Limb (tissue), 2 donors: ENCODE measurements around the gene POMT1.

ENCODE experiments used
- DNase-seq, 2 donors: peaks; one replicate each; pipeline ENCODE4 v3.0.0-alpha.2; 2016; ENCODE audit errors: extremely low spot score in 2 of 2

Gene POMT1

GRCh38 chr9:131554087-131554842, 51.5 kb downstream of the POMT1 start:
- DNase-seq: no peak

- no peak for DNase-seq
Observed at GRCh38 chr9:131554843-131555351, 52.2 kb downstream of the POMT1 start.

GRCh38 chr9:131555841-131556673, 53.3 kb downstream of the POMT1 start:
- no peak for DNase-seq

DNA sequence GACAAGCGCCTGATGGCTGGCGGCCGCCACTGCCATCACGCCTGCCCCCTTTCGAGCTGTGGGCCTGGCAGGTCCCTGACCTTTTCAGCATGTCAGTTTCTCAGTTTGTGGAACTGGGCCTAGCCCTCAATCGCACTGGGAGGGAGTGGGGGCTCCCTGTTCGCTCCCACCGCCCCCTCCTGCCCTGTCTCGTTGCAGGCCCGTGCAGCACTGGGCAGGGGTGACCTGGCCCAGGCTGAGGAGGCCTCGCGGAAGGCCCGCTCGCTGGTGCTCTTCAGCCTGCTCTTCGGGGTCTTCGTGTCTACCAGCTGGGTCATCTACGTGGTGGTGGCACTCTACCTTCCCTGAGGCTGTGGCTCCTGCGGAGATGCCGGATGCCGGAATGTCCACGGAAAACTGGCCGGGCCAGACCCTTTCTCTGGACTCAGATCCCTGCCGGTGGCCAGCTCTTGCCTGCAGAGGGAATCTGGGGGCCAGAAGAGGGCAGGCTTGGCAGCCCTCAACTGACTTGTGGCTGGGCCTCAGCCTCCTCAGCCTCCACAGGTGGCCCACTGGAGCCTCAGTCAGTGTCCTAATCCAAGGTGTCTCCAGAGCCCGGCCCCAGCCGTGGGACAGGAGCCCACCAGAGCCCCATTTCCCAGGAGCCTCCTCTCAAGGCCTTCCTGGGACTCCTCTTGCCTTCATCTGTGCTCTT, 55.3 kb downstream of the POMT1 start:
- no peak for DNase-seq

DNA sequence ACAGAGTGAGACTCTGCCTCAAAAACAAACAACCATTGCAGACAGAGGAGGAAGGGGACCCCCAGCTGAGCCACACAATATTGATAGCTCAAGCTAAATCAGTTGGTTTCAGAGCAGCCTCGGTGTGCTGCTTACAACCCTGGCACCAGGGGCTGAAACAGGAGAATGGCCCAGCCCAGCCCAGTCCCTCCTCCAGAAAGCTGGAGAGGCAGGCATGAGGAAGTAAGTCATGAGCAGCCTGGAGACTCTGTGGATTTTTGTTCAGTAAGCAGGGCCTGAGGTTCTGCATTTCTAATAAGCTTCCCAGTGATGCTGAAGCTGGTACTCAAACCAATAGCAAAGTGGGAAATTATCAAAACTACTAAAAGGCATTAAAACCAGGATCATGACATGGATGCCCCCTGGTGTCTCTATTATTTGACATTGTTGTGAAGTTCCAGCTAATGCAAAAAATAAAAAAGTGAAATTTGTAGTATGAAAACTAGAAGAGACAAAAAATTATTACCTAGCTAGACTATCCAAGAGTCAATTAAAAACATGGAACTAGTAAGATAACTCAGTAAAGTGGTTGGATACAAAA, 56.8 kb downstream of the POMT1 start:
- DNase-seq: no peak

- DNase-seq: no peak
Observed at GRCh38 chr9:131562032-131562959, 59.6 kb downstream of the POMT1 start.

DNA sequence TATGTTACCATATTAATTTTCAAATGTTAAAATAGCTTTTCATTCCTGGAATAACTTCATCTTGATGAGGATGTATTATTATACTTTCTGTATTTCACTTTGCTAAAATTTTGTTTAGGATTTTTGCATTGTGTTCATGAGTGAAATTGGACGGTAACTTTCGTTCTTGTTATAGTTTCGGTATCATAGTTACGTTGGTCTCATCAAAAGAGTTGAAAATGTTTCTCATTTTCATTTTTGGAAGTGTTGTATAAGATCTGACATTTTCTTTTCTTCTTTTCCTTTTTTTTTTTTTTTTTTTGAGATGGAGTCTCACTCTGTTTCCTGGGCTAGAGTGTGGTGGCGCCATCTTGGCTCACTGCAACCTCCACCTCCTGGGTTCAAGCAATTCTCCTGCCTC, 62.7 kb downstream of the POMT1 start:
- DNase-seq: no peak

DNA sequence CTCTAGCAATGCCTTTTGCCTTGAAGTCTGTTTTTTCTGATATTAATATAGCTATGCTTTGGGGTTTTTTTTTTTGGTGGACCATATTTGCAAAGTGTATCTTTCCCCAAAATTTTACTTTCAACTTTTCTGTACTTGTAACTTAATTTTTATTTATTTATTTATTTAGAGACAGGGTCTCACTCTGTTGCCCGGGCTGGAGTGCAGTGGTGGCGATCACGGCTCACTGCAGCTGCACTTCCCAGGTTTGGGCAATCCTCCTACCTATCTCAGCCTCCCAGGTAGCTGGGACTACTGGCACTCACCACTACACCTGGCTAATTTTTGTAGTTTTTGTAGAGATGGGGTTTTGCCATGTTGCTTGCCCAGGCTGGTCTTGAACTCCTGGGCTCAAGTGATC, 63.4 kb downstream of the POMT1 start:
- DNase-seq: no peak

DNA sequence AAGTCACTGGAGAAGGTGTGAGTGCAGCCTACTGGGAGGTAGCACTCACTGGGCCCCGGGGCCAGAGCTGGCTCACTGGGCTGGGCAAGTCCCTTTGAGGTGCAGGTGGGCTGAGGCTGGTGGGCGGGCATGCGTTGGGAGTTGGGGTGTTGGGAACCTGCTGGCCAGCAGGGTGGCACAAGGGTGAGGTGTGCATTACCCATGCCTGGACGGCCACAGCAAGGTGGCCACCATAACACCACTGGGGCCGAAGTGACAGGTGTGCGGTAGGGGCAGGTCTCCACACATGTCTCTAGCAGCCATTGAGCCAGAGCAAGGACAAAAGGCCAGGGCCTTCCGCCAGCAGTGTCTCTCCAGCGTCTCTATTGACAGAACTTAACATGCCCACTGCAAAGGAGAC, 65.2 kb downstream of the POMT1 start:
- DNase-seq: no peak
